ENCODE measurements around the gene LDB1.

The LDB1 gene

GRCh38 chr10:102064503-102064867 lies 55.7 kb downstream of the LDB1 start:
- no peak for DNase-seq (ENCODE audit: low read depth)

DNA sequence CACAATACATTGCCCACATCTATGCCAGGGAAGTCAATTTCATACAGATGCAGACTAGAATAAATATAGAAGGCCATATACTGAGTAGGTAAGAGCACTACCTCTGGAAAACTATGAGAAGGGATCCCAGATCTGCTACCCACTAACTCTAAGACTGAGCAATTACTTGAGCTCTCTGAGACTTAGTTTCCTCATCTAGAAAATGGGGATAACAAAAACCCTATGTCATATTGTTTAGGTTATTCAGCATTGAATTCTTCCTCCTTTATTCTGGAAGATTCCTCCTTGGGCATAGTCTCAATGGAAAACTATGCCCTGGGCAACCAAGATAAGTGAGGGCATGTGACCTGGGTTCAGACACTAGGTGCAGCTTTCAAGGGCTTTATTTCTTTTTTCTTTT lies 60.2 kb downstream of the LDB1 start:
- no peak for DNase-seq (ENCODE audit: low read depth)
